ENCODE results near the gene NAV1.
"Not testable (repeated sequence)": the region's sequence is repeated elsewhere in the genome, so short reads cannot be mapped to it uniquely, and the experiment has no call there.

NAV1 gene

GRCh38 chr1:201565024-201565730 lies 26.2 kb downstream of the NAV1 start:
- DNase-seq (ENCODE audit: low spot score), result no peak

GRCh38 chr1:201565771-201566528 lies 27.0 kb downstream of the NAV1 start:
- no peak for DNase-seq (ENCODE audit: low spot score)

GRCh38 chr1:201566529-201566823 lies 27.5 kb downstream of the NAV1 start:
- no peak for DNase-seq (ENCODE audit: low spot score)

- DNase-seq (ENCODE audit: low spot score), result no peak
Measured at GRCh38 chr1:201566933-201567801, 28.2 kb downstream of the NAV1 start.

DNA sequence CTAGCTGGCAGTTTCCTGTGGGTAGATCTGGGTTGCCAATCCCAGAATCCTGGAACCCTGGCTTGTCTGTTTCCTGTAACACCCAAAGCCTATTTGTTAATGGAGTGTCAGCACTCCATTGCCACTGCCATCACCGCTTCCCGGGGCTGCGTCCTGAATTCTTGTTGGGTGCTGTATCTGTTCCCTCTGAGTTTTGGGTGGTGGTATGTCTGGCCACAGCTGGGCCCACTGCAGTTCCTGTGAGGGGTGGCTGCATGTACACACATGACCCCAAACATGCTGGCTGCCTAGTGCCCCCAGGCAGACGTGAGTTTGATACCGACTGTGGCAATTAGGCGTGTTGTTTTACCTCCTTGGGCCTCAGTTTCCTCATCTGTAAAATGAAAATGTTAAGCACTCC lies 29.3 kb downstream of the NAV1 start:
- no peak for DNase-seq (ENCODE audit: low spot score)

DNA sequence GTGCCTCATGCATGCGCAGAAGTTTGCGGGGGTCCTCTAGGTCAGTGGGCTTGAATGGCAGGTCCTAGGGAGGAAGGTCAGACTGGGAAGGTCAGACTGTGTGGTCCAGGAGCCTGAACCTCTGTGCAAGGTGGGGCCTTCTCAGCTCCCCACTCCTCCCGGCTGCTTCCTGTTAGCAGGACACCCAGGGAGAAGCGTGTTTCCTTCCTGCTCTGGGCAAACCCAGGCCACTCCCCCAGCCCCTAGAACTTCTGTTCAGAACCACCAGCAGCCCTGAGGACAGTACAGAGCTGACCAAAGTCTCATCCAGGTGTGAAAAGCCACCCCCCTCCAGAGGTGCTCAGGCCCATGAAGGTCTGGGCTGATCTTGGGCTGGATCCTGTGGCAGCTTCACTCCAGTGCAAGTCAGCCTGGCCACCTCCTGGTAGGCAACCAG lies 29.9 kb downstream of the NAV1 start:
- DNase-seq (ENCODE audit: low spot score), result no peak

- no peak for DNase-seq (ENCODE audit: low spot score)
Measured at GRCh38 chr1:201570181-201570885, 31.4 kb downstream of the NAV1 start.

GRCh38 chr1:201570886-201571624 lies 32.1 kb downstream of the NAV1 start:
- DNase-seq (ENCODE audit: low spot score), result peak; percentile 17

DNA sequence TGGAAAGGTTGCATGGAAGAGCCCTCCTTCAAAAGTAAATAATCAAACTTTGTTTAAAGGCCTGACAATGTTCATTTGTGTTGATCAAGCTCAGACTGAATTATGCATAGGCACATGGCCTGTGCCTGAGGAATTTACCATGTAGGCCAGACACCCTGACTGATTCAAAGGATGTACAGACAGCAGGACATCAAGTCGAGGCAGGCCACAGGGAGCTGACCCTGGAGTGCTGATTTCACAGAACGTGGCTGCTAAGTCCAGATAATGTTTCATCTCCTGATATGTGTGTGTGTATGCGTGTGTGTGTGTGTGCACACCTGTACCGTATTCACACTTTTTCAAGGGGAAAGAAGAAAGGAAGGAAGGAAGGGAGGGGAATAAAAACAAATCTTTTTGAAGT lies 34.1 kb downstream of the NAV1 start:
- DNase-seq (ENCODE audit: low spot score), result peak; percentile 11

- no peak for DNase-seq (ENCODE audit: low spot score)
Measured at GRCh38 chr1:201573923-201574322, 35.0 kb downstream of the NAV1 start.

- DNase-seq (ENCODE audit: low spot score), result no peak
Measured at GRCh38 chr1:201575912-201576311, 37.0 kb downstream of the NAV1 start.

DNA sequence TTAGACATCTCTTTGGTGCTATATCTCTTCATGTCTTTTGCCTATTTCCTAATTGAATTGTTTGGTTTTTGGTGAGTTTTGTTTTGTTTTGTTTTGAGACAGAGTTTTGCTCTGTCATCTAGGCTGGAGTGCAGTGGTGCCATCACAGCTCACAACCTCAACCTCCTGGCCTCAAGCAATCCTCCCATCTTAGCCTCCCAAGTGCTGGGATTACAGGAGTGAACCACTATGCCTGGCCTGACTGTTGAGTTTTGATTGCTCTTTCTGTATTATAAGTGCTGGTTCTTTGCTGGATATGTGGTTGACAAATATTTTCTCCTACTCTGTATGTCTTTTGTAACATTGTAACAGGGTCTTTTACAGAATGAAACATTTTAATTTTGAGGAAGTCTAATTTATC lies 38.0 kb downstream of the NAV1 start:
- no peak for DNase-seq (ENCODE audit: low spot score)

- DNase-seq (ENCODE audit: low spot score), result no peak
Measured at GRCh38 chr1:201578008-201578888, 39.3 kb downstream of the NAV1 start.

DNA sequence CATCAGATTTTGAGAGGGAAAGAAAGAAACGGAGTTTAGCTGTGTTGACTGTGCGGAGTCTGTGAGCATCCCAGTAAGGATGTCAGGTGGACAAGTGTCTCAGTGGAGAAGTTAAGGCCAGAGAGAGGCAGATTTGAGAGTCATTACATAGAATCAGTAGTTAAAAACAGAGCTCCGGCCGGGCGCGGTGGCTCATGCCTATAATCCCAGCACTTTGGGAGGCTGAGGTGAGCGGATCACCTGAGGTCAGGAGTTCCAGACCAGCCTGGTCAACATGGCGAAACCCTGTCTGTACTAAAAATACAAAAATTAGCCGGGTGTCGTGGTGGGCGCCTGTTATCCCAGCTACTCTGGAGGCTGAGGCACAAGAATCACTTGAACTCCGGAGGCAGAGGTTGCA lies 42.4 kb downstream of the NAV1 start:
- not testable (repeated sequence) for DNase-seq (ENCODE audit: low spot score)

DNA sequence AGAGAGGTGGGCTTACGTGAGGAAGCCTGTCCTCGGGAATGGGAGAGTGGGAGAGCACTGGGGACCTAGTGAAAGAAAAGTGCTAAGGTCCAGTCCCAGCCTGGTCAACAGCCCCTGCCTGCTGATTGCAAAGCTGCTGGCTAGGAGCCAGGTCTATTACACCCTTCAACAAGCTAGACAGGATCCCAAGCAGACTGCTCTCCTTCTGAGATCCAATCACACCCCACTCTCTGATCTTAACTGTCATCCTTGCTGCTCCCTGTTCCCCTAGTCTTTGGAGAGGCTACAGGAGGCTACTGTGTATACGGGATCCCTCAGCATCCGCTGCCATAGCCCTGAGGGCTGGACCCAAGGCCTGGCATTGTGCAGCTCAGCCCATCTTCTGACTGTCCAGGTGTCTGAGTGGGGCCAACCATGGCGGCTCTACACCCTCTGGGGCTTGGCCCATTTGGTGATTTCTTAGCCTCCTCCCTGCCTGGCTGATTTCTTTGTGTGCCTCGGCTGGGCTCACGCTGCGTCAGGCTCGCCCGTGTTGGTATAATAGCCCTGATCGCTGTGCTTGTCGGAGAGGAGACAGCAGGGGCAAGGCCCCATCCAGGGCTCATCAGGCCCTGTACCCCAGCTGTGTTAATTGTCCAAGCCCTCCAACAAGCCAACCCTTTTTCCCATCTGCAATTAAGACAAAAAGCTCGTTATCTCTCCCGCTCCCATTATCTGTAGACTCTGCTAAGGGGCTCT lies 43.9 kb downstream of the NAV1 start:
- DNase-seq (ENCODE audit: low spot score), result peak; percentile 26

DNA sequence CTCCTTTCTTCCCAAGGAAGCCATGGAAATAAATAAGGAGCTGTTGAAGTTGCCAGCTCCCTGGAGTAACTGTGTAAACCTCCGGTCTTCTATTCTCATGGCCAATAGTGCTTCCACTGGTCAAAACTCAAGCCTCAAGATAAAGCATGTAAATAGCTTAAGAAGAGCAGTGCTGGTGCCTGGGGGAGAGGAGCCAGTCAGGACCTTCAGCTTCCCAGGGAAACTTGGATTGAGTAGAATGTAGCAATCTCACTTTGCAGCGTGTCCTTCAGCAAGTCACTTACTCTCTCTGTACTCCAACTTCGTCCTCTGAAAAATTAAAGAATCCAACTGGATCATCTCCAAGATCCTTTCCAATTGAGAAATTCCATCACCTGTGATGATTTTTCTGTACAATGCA lies 44.7 kb downstream of the NAV1 start:
- no peak for DNase-seq (ENCODE audit: low spot score)

GRCh38 chr1:201584471-201585092 lies 45.7 kb downstream of the NAV1 start:
- DNase-seq (ENCODE audit: low spot score), result peak; percentile 9

DNA sequence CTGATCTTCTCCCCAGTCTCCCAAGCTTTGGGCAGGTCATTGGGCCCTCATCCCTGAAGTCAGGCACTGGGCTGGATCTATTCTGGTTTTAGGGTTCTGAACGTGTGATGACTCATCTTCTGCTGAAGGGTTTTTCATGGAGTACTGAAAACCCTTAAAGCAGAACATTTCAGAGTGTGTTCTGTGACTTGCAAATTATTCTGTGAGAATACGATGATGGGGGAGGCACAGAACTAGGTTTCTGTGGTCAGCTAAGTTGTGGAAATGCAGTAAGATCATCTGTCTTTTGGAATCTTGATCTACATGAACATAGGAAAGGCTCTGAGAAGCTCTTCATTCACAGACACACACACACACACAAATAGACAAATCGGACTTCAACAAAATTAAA lies 46.2 kb downstream of the NAV1 start:
- no peak for DNase-seq (ENCODE audit: low spot score)

GRCh38 chr1:201585901-201586300 lies 47.0 kb downstream of the NAV1 start:
- DNase-seq (ENCODE audit: low spot score), result no peak
